ENCODE data around the gene TSPAN5.

- TF ChIP-seq CTCF (optimal IDR thresholded peaks at IDR 0.05 in 1 of 3, IDR thresholded peaks at IDR 0.05 in 1 of 3, conservative IDR thresholded peaks at IDR 0.05 in 1 of 3; ENCODE audit: extremely low read depth in 1 of 3, insufficient read depth in 2 of 3, low read length in 3 of 3) (no peak), EZH2 (IDR thresholded peaks at IDR 0.05; ENCODE audit: low read length) (no peak)
Observed at GRCh38 chr4:98567611-98568010, 90.8 kb downstream of the TSPAN5 start.
